ENCODE results near the gene PBX1. TPM values are rescaled to one million over a fixed set of nuclear protein-coding genes. Genes with fewer than 3 reads are reported as not detected.
A peak's percentile ranks its signal among the peaks of the same experiment; 100 is the strongest.

PBX1 gene
- total RNA-seq, 2 donors from 2014 or later = 59.9 to 79.2 TPM

DNA sequence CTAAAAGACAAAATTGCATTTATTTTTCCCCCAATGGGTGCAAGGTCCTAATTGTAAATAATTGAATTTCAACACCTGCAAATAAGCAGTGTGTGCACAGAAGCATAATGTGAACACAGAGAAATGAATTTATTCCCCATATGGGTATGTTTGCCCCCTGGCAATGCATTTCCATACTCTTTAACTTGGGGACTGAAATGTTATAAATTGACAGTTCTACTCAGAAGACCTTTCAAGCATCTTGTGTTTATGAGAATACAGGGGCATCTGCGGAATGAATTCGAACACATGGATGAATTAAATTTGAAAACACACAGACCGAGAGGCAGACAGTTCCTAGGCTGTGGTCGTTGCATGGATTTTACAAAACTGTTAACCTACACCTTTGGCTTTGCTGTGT lies 3.5 kb downstream of the PBX1 start:
- H3K4me3 ChIP-seq (ENCODE audit: low read length) = peak overlapping the region; percentile 94

DNA sequence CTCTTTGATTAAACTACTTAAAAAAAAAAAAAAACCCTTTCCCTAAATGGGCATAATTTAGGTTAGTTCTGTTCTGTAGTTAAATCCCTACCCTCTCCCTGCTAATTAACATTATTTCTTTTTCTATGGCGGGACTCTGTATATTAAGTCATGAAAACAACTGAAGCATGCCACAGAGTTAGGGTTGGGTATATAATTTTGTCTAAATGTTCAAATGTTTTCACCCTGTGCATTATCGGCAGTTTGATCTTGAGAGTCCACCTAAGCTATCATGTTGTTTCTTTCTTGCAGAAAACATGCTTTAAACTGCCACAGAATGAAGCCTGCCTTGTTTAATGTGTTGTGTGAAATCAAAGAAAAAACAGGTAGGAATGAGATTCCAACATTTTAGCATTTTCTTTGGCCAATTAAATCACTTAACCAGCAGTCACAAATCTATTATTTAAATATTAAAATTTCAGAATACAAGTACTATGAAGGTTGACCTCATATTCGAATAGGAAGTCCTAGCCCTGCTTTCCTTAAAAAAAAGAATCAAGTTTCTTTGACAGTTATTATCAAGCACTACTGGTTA lies 4.0 kb downstream of the PBX1 start:
- 73 to 100% methylated on average over 1 to 3 of the region's 3 CpGs for whole genome bisulfite sequencing, 2 experiments (ENCODE audit: insufficient coverage in 1 of 2, insufficient read length in 1 of 2)
- Mint-ChIP-seq H3K4me3 (peak overlapping the region; percentile 84), H3K4me1 (peaks cover 55% of the 10 kb centered on the region), H3K27ac (no peak overlapping the region), H3K27me3 (ENCODE audit: insufficient read depth) (no peaks in the 10 kb centered on the region), H3K36me3 (ENCODE audit: low read depth) (peaks cover 5% of the 10 kb centered on the region), H3K9me3 (no peaks in the 10 kb centered on the region)
- Histone ChIP-seq H3K27ac (ENCODE audit: low read depth, low read length) (no peak overlapping the region), H3K4me3 (ENCODE audit: low read length) (peak overlapping the region; percentile 94), H3K9me3 (ENCODE audit: control insufficient read depth, low read length) (no peaks in the 10 kb centered on the region), H3K4me1 (ENCODE audit: control insufficient read depth, insufficient read depth, low read length) (peaks cover 13% of the 10 kb centered on the region), H3K9ac (ENCODE audit: extremely low read depth, low read length, poor library complexity, severe bottlenecking) (no peak overlapping the region), H3K27me3 (ENCODE audit: control insufficient read depth, insufficient read depth, low read length, poor library complexity, severe bottlenecking) (no peaks in the 10 kb centered on the region), H3K36me3 (ENCODE audit: control insufficient read depth, insufficient read depth, low read length) (no peaks in the 10 kb centered on the region)
- no peak for DNase-seq
- no peak for TF ChIP-seq CTCF (conservative IDR thresholded peaks at IDR 0.05)

More for the DNA sequence above, 3.5 kb downstream of the PBX1 start:
- no peak for DNase-seq
- Histone ChIP-seq H3K9ac (ENCODE audit: extremely low read depth, low read length, poor library complexity, severe bottlenecking) (no peak overlapping the region), H3K27me3 (ENCODE audit: control insufficient read depth, insufficient read depth, low read length, poor library complexity, severe bottlenecking) (no peaks in the 10 kb centered on the region), H3K36me3 (ENCODE audit: control insufficient read depth, insufficient read depth, low read length) (no peaks in the 10 kb centered on the region), H3K4me1 (ENCODE audit: control insufficient read depth, insufficient read depth, low read length) (peaks cover 13% of the 10 kb centered on the region), H3K9me3 (ENCODE audit: control insufficient read depth, low read length) (no peaks in the 10 kb centered on the region), H3K27ac (ENCODE audit: low read depth, low read length) (no peak overlapping the region)
- peaks cover under 1% of the 10 kb centered on the region for H3K36me3 Mint-ChIP-seq (ENCODE audit: low read depth)
- H3K27me3 Mint-ChIP-seq (ENCODE audit: insufficient read depth) = no peaks in the 10 kb centered on the region
- H3K4me1 Mint-ChIP-seq = peaks cover 56% of the 10 kb centered on the region
- no peak overlapping the region for H3K27ac Mint-ChIP-seq
- peak overlapping the region; percentile 84 for H3K4me3 Mint-ChIP-seq
- no peak for TF ChIP-seq CTCF (conservative IDR thresholded peaks at IDR 0.05)
- 53 to 76% methylated on average over 3 to 4 of the region's 4 CpGs for WGBS, 2 experiments (ENCODE audit: insufficient coverage in 1 of 2, insufficient read length in 1 of 2)
- no peaks in the 10 kb centered on the region for H3K9me3 Mint-ChIP-seq

DNA sequence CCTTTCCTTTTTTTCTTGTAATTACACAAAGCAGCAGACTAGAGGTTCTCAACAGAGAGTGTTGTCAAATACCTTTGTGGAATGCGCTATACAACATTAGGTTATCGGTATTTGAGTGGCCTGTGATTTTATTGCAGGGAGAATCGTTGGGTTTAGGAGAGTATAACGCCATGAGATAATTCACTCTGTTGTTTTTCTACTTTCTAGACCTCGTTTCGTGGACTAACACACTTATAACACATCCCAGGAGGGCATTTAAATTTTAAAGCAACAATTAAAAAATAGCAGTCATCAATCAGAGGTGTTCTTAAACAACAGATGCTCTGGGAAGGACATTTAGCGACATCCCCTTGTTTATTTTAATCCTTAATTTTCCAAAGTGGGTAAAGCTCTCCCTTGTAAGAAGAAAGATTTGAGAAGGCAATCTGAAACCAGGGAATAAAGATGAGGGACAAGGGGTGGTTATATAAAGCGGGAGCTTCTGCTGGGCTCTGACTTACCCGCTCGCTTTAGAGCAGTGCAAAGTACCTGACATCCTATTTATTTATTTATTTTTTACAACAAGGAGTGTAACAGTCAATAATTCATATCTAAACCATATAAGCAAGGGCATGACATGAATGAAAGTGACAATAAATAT lies 4.9 kb downstream of the PBX1 start:
- no peak overlapping the region for H3K9ac ChIP-seq (ENCODE audit: extremely low read depth, low read length, poor library complexity, severe bottlenecking)
- no peak for DNase-seq
- H3K9me3 ChIP-seq (ENCODE audit: control insufficient read depth, low read length) = no peaks in the 10 kb centered on the region
- 66 to 83% methylated on average over 4 to 10 of the region's 10 CpGs for WGBS, 2 experiments (ENCODE audit: insufficient coverage in 1 of 2, insufficient read length in 1 of 2)
- no peaks in the 10 kb centered on the region for H3K27me3 ChIP-seq (ENCODE audit: control insufficient read depth, insufficient read depth, low read length, poor library complexity, severe bottlenecking)
- Mint-ChIP-seq H3K4me3 (no peak overlapping the region), H3K9me3 (no peaks in the 10 kb centered on the region), H3K36me3 (ENCODE audit: low read depth) (peaks cover 9% of the 10 kb centered on the region), H3K27me3 (ENCODE audit: insufficient read depth) (no peaks in the 10 kb centered on the region), H3K4me1 (peaks cover 58% of the 10 kb centered on the region), H3K27ac (no peak overlapping the region)
- H3K36me3 ChIP-seq (ENCODE audit: control insufficient read depth, insufficient read depth, low read length) = peaks cover 3% of the 10 kb centered on the region
- TF ChIP-seq CTCF (conservative IDR thresholded peaks at IDR 0.05) = no peak
- peak overlapping the region; percentile 94 for H3K4me3 ChIP-seq (ENCODE audit: low read length)
- H3K4me1 ChIP-seq (ENCODE audit: control insufficient read depth, insufficient read depth, low read length) = peaks cover 13% of the 10 kb centered on the region
- H3K27ac ChIP-seq (ENCODE audit: low read depth, low read length) = no peak overlapping the region

Data from endodermal cell (in vitro differentiated cells).